Measurements from ENCODE around the gene ABHD2.
"Not testable (repeated sequence)": the region's sequence is repeated elsewhere in the genome, so short reads cannot be mapped to it uniquely, and the experiment has no call there.

DNA sequence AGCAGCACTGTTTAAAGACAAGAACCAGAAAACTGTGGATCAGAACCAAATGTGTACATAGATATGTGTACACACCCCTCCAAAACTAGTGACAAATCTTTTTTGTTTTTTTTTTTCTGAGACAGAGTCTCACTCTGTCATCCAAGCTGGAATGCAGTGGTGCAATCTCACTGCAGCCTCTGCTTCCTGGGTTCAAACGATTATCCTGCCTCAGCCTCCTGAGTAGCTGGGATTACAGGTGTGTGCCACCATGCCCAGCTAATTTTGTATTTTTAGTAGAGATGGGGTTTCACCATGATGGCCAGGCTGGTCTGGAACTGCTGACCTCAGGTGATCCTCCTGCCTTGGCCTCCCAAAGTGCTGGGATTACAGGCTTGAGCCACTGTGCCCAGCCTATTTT is 2.3 kb upstream of the ABHD2 start:
- TF ChIP-seq, protein P1, sequence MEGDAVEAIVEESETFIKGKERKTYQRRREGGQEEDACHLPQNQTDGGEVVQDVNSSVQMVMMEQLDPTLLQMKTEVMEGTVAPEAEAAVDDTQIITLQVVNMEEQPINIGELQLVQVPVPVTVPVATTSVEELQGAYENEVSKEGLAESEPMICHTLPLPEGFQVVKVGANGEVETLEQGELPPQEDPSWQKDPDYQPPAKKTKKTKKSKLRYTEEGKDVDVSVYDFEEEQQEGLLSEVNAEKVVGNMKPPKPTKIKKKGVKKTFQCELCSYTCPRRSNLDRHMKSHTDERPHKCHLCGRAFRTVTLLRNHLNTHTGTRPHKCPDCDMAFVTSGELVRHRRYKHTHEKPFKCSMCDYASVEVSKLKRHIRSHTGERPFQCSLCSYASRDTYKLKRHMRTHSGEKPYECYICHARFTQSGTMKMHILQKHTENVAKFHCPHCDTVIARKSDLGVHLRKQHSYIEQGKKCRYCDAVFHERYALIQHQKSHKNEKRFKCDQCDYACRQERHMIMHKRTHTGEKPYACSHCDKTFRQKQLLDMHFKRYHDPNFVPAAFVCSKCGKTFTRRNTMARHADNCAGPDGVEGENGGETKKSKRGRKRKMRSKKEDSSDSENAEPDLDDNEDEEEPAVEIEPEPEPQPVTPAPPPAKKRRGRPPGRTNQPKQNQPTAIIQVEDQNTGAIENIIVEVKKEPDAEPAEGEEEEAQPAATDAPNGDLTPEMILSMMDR (IDR thresholded peaks at IDR 0.05): not testable (repeated sequence)
- TF ChIP-seq POLR2AphosphoS5, EP300 (IDR thresholded peaks at IDR 0.05): not testable (repeated sequence)

All from esophagus muscularis mucosa (tissue), 4 donors.